Neuronal stem cell (in vitro differentiated cells): ENCODE data around the gene SMIM11.
A peak's percentile ranks its signal among the peaks of the same experiment; 100 is the strongest.

Source experiments
- DNase-seq: peaks from one replicate; pipeline ENCODE4 v3.0.0-alpha.2; 2013; ENCODE audit warnings: low spot score
- H2AFZ ChIP-seq: one replicate; pipeline ENCODE4 v1.6.1; 2013; ENCODE audit warnings: mild to moderate bottlenecking, low read length, inconsistent platforms
- H2AK5ac ChIP-seq: 2 replicates; pipeline ENCODE4 v1.6.1; 2013; ENCODE audit warnings: low read depth, mild to moderate bottlenecking, inconsistent platforms, low read length, moderate library complexity, mixed read lengths
- H2BK120ac ChIP-seq: 2 replicates; pipeline ENCODE4 v1.6.1; 2013; ENCODE audit warnings: low read depth, mild to moderate bottlenecking, inconsistent platforms, low read length, moderate library complexity, mixed read lengths
- H2BK12ac ChIP-seq: one replicate; pipeline ENCODE4 v1.6.1; 2013; ENCODE audit warnings: low read length, inconsistent platforms
- H2BK15ac ChIP-seq: 2 replicates; pipeline ENCODE4 v1.6.1; 2013; ENCODE audit warnings: mild to moderate bottlenecking, low read length, inconsistent platforms, mixed read lengths
- H2BK5ac ChIP-seq: one replicate; pipeline ENCODE4 v1.6.1; 2013; ENCODE audit warnings: inconsistent platforms, mild to moderate bottlenecking, low read length, moderate library complexity
- H3K14ac ChIP-seq: one replicate; pipeline ENCODE4 v1.6.1; 2013; ENCODE audit warnings: low read length, inconsistent platforms
- H3K18ac ChIP-seq: 2 replicates; pipeline ENCODE4 v1.6.1; 2013; ENCODE audit warnings: low read length, inconsistent platforms
- H3K23ac ChIP-seq: 2 replicates; pipeline ENCODE4 v1.6.1; 2013; ENCODE audit warnings: low read depth, mild to moderate bottlenecking, mixed read lengths, low read length, inconsistent platforms; ENCODE audit not compliant: poor library complexity
- H3K27ac ChIP-seq: replicated peaks from 3 replicates; pipeline ENCODE4 v1.5.1; 2013; ENCODE audit warnings: low read length, inconsistent platforms
- H3K27me3 ChIP-seq, 3 experiments: 2 replicates each; pipeline ENCODE4 v1.6.1; 2013; ENCODE audit warnings: low read length in 3 of 3, mild to moderate bottlenecking in 2 of 3, inconsistent platforms in 1 of 3, low read depth in 1 of 3, mixed read lengths in 1 of 3, moderate library complexity in 1 of 3; ENCODE audit not compliant: control insufficient read depth in 3 of 3, insufficient read depth in 3 of 3
- H3K36me3 ChIP-seq, 2 donors: replicated peaks in 1 of 2; 2 replicates each; pipeline ENCODE4 v1.6.1; 2013; ENCODE audit warnings: low read length in 2 of 2; ENCODE audit not compliant: control insufficient read depth in 2 of 2, insufficient read depth in 2 of 2
- H3K4ac ChIP-seq: 2 replicates; pipeline ENCODE4 v1.6.1; 2013; ENCODE audit warnings: inconsistent platforms, mild to moderate bottlenecking, low read length, moderate library complexity
- H3K4me1 ChIP-seq, 2 donors: 1 replicate in 1 of 2; 2 replicates in 1 of 2; pipeline ENCODE4 v1.6.1; 2013; ENCODE audit warnings: low read length in 2 of 2, low read depth in 1 of 2; ENCODE audit not compliant: control insufficient read depth in 2 of 2, insufficient read depth in 1 of 2
- H3K4me2 ChIP-seq: one replicate; pipeline ENCODE4 v1.6.1; 2013; ENCODE audit warnings: mild to moderate bottlenecking, low read length, inconsistent platforms; ENCODE audit not compliant: insufficient read depth, poor library complexity, severe bottlenecking
- H3K4me3 ChIP-seq, 2 donors: 2 replicates each; pipeline ENCODE4 v1.5.1; 2013; ENCODE audit warnings: low read length in 2 of 2, mild to moderate bottlenecking in 2 of 2, inconsistent platforms in 1 of 2, moderate library complexity in 1 of 2
- H3K79me1 ChIP-seq: one replicate; pipeline ENCODE4 v1.6.1; 2013; ENCODE audit warnings: low read depth, mild to moderate bottlenecking, inconsistent platforms, low read length, moderate library complexity
- H3K9ac ChIP-seq: one replicate; pipeline ENCODE4 v1.6.1; 2013; ENCODE audit warnings: mild to moderate bottlenecking, low read depth, low read length, inconsistent platforms; ENCODE audit not compliant: poor library complexity
- H3K9me3 ChIP-seq, 2 donors: replicated peaks in 1 of 2; 2 replicates each; pipeline versions ENCODE3 to v1.6.1; 2013; ENCODE audit warnings: low read length in 2 of 2, mild to moderate bottlenecking in 2 of 2, inconsistent platforms in 1 of 2, low read depth in 1 of 2, mixed read lengths in 1 of 2, moderate library complexity in 1 of 2; ENCODE audit not compliant: control insufficient read depth in 2 of 2, insufficient read depth in 1 of 2
- H4K8ac ChIP-seq: one replicate; pipeline ENCODE4 v1.6.1; 2013; ENCODE audit warnings: low read depth, mild to moderate bottlenecking, inconsistent platforms, low read length, moderate library complexity
- H4K91ac ChIP-seq: one replicate; pipeline ENCODE4 v1.6.1; 2013; ENCODE audit warnings: low read length, low read depth, mild to moderate bottlenecking, inconsistent platforms; ENCODE audit not compliant: poor library complexity
- WGBS, 2 donors: extraction: QIAGEN DNeasy Blood & Tissue Kit; methylation state at CpG; one replicate each; pipeline ENCODE4 v1.1.7; 2013; ENCODE audit warnings: missing lambda C conversion rate in 2 of 2, mixed read lengths in 1 of 2; ENCODE audit not compliant: insufficient read length in 2 of 2, insufficient replicate concordance in 1 of 2; ENCODE audit errors: extremely low coverage in 2 of 2; 5-methylcytosine and 5-hydroxymethylcytosine counted together

Gene SMIM11

DNA sequence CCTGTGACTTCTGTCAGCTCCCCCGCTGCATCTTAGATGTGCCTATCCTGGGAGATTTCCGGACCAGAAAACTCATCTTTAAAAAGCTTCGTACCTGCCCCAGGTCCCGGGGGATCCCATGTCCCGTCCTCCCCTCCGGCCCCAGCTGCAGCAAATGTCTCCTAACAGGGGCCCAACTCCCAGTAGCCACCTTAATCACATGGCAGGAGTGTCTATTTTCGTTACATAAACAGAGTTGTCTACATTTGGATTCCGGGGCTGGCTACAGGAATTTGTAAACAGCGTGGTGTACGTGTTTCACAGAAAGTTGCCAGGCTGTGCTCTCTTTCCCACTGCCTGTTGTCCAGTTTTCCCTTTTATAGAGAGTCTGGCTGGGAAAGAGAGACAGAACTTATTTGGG lies 29.4 kb upstream of the SMIM11 start:
- Histone ChIP-seq H3K4me3 (no peak overlapping the region), H2BK12ac (no peak overlapping the region), H3K36me3 (no peaks in the 10 kb centered on the region), H3K14ac (no peak overlapping the region), H3K4ac (no peak overlapping the region), H3K9me3 (no peaks in the 10 kb centered on the region), H3K79me1 (no peaks in the 10 kb centered on the region), H3K4me1 (peaks cover 0 to 3% of the 10 kb centered on the region in 2 donors), H2BK15ac (peak overlapping the region; percentile 9), H3K4me2 (no peak overlapping the region), H4K8ac (no peak overlapping the region), H2BK5ac (no peak overlapping the region), H2AFZ (no peak overlapping the region), H3K27ac (no peak overlapping the region), H3K9ac (no peak overlapping the region), H3K23ac (no peak overlapping the region), H2BK120ac (no peak overlapping the region), H3K18ac (peak overlapping the region; percentile 38), H4K91ac (no peak overlapping the region), H3K27me3 (peaks cover 0 to 6% (median 0%) of the 10 kb centered on the region in 3 experiments), H2AK5ac (no peak overlapping the region)
- no peak for DNase-seq
- no CpG with 5 or more reads among the region's 10 CpGs for WGBS, 2 donors

GRCh38 chr21:34348890-34349519 lies 26.3 kb upstream of the SMIM11 start:
- H3K4me2 ChIP-seq, result no peak overlapping the region
- WGBS, 2 donors, result no CpG with 5 or more reads among the region's 5 CpGs
- H2AFZ ChIP-seq, result no peak overlapping the region

GRCh38 chr21:34351786-34352241 lies 23.5 kb upstream of the SMIM11 start:
- no peak overlapping the region for H3K14ac ChIP-seq
- H2AK5ac ChIP-seq, result no peak overlapping the region
- no peak overlapping the region for H3K9ac ChIP-seq
- H3K27me3 ChIP-seq, result peaks cover 0 to 4% (median 0%) of the 10 kb centered on the region in 3 experiments
- peak overlapping the region; percentile 63 for H2AFZ ChIP-seq
- no peak overlapping the region for H2BK5ac ChIP-seq
- no peak overlapping the region for H2BK12ac ChIP-seq
- H2BK120ac ChIP-seq, result no peak overlapping the region
- no peaks in the 10 kb centered on the region for H3K36me3 ChIP-seq
- H3K4me2 ChIP-seq, result no peak overlapping the region
- H3K4me1 ChIP-seq, result peaks cover 0 to 4% of the 10 kb centered on the region in 2 donors
- WGBS, 2 donors, result no CpG with 5 or more reads among the region's 6 CpGs
- no peak overlapping the region for H3K18ac ChIP-seq
- no peak overlapping the region for H3K4me3 ChIP-seq
- H3K27ac ChIP-seq, result peak overlapping the region; percentile 59
- no peak overlapping the region for H3K4ac ChIP-seq
- H3K9me3 ChIP-seq, result peaks cover 0 to 3% of the 10 kb centered on the region in 2 donors
- no peak overlapping the region for H2BK15ac ChIP-seq
- no peak overlapping the region for H4K91ac ChIP-seq
- no peak overlapping the region for H4K8ac ChIP-seq
- peak; percentile 54 for DNase-seq
- H3K79me1 ChIP-seq, result no peaks in the 10 kb centered on the region
- H3K23ac ChIP-seq, result no peak overlapping the region

More at GRCh38 chr21:34348890-34349519, 26.3 kb upstream of the SMIM11 start:
- Histone ChIP-seq H3K4me3 (no peak overlapping the region), H3K4ac (no peak overlapping the region), H3K27me3 (peaks cover 0 to 5% (median 0%) of the 10 kb centered on the region in 3 experiments), H3K79me1 (no peaks in the 10 kb centered on the region), H3K14ac (no peak overlapping the region), H3K4me1 (peaks cover 0 to 5% of the 10 kb centered on the region in 2 donors), H2AK5ac (no peak overlapping the region), H4K91ac (no peak overlapping the region), H3K9me3 (peaks cover 0 to 3% of the 10 kb centered on the region in 2 donors), H3K27ac (no peak overlapping the region), H3K36me3 (no peaks in the 10 kb centered on the region), H4K8ac (no peak overlapping the region), H2BK12ac (no peak overlapping the region), H3K18ac (no peak overlapping the region), H3K9ac (no peak overlapping the region), H2BK15ac (no peak overlapping the region), H3K23ac (no peak overlapping the region), H2BK5ac (no peak overlapping the region), H2BK120ac (no peak overlapping the region)
- no peak for DNase-seq

DNA sequence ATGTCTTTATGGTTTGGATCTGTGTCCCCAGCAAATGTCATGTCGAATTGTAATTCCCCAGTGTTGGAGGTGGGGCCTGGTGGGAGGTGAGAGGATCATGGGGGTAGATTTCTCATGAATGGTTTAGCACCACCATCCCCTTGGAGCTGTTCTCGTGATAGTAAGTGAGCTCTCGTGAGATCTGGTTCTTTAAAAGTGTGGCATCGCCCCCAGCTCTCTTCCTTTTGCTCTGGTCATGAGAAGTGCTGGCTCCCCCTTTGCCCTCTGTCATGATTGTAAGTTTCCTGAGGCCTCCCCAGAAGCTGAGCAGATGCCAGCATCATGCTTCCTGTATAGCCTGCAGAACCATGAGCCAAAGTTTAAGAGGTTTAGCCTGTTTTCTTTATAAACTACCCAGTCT lies 22.8 kb upstream of the SMIM11 start:
- Histone ChIP-seq H3K4me1 (peaks cover 0 to 1% of the 10 kb centered on the region in 2 donors), H2BK12ac (no peak overlapping the region), H3K9me3 (peaks cover 0 to 3% of the 10 kb centered on the region in 2 donors), H3K79me1 (no peaks in the 10 kb centered on the region), H3K4me2 (no peak overlapping the region), H2BK15ac (no peak overlapping the region), H4K91ac (no peak overlapping the region), H3K4ac (no peak overlapping the region), H3K18ac (no peak overlapping the region), H3K14ac (no peak overlapping the region), H3K9ac (no peak overlapping the region), H2BK120ac (no peak overlapping the region), H2BK5ac (no peak overlapping the region), H3K27ac (peak overlapping the region; percentile 59), H3K23ac (no peak overlapping the region), H3K36me3 (no peaks in the 10 kb centered on the region), H4K8ac (no peak overlapping the region), H3K27me3 (peaks cover 0 to 4% (median 0%) of the 10 kb centered on the region in 3 experiments), H2AFZ (no peak overlapping the region), H2AK5ac (no peak overlapping the region), H3K4me3 (no peak overlapping the region)
- DNase-seq, result no peak
- WGBS, 2 donors, result no CpG with 5 or more reads among the region's 4 CpGs
